K562 (cell line): Measurements from ENCODE around the gene GVQW3. TPM values are rescaled to one million over a fixed set of nuclear protein-coding genes. Genes with fewer than 3 reads are reported as not detected.

Source experiments
- CREB1 ChIP-seq, 2 experiments: sonication (generic) in 1 of 2; formaldehyde crosslinking in 1 of 2; IDR thresholded peaks; 2 replicates each; pipeline versions ENCODE4 v1.6.1 to v1.8.0; 2012 to 2022; ENCODE audit warnings: inconsistent platforms in 1 of 2, mild to moderate bottlenecking in 1 of 2, missing genetic modification reagents in 1 of 2, moderate library complexity in 1 of 2
- ESRRB ChIP-seq: fragments of 250-450 bp; sonication (Bioruptor Pico); IDR thresholded peaks from 2 replicates; pipeline ENCODE4 v1.5.0; 2020; ENCODE audit warnings: mild to moderate bottlenecking, moderate library complexity, borderline replicate concordance
- FOSL1 ChIP-seq: fragments of 200-800 bp; sonication (Bioruptor generic); conservative IDR thresholded peaks from 2 replicates; pipeline ENCODE4 v1.6.1; 2016; ENCODE audit warnings: missing genetic modification characterization, missing compliant biosample characterization
- HEY1 ChIP-seq: fragments of 250-450 bp; sonication (Bioruptor Pico); IDR thresholded peaks from 2 replicates; pipeline ENCODE4 v1.5.0; 2020; ENCODE audit warnings: mild to moderate bottlenecking, moderate library complexity, borderline replicate concordance
- KDM4B ChIP-seq, 2 experiments: fragments of 450-650 bp in 1 of 2; sonication (generic) in 1 of 2; IDR thresholded peaks; 2 replicates each; pipeline ENCODE4 v1.6.1; 2016 to 2017; ENCODE audit warnings: borderline replicate concordance in 2 of 2, antibody characterized with exemption in 1 of 2, low read depth in 1 of 2, mild to moderate bottlenecking in 1 of 2
- MYBL2 ChIP-seq, 2 experiments: fragments of 450-650 bp in 1 of 2; sonication (generic) in 1 of 2; formaldehyde crosslinking in 1 of 2; IDR thresholded peaks; 2 replicates each; pipeline versions ENCODE4 v1.6.1 to v1.8.1; 2017 to 2022; ENCODE audit warnings: borderline replicate concordance in 1 of 2, inconsistent platforms in 1 of 2, low read depth in 1 of 2, mild to moderate bottlenecking in 1 of 2, missing genetic modification reagents in 1 of 2, moderate library complexity in 1 of 2
- NCOR1 ChIP-seq: fragments of 450-650 bp; IDR thresholded peaks from 2 replicates; pipeline ENCODE4 v1.6.1; 2016; ENCODE audit warnings: mild to moderate bottlenecking, moderate library complexity
- NR4A1 ChIP-seq, 2 experiments: fragments of 250-450 bp in 1 of 2; fragments of 450-650 bp in 1 of 2; sonication (Bioruptor Pico) in 1 of 2; IDR thresholded peaks; 2 replicates each; pipeline versions ENCODE4 v1.4.0 to v1.6.1; 2016 to 2020; ENCODE audit warnings: mild to moderate bottlenecking in 2 of 2, missing compliant biosample characterization in 1 of 2, missing genetic modification characterization in 1 of 2, moderate library complexity in 1 of 2
- PCBP2 ChIP-seq: fragments of 200-400 bp; formaldehyde crosslinking; IDR thresholded peaks from 2 replicates; pipeline ENCODE4 v1.6.1; 2018; ENCODE audit warnings: low read length, low read depth, mild to moderate bottlenecking, moderate library complexity; ENCODE audit not compliant: poor library complexity, severe bottlenecking
- POLR2AphosphoS5 ChIP-seq: IDR thresholded peaks from 2 replicates; pipeline ENCODE4 v1.6.1; 2011; ENCODE audit warnings: mild to moderate bottlenecking, low read depth, low read length, moderate library complexity; ENCODE audit not compliant: control insufficient read depth, insufficient read depth
- PRPF4 ChIP-seq: fragments of 200-400 bp; formaldehyde crosslinking; IDR thresholded peaks from one replicate; pipeline ENCODE4 v1.6.1; 2017; ENCODE audit warnings: low read length, low read depth, mild to moderate bottlenecking; ENCODE audit not compliant: insufficient read depth, poor library complexity, severe bottlenecking
- RBM17 ChIP-seq: fragments of 200-400 bp; formaldehyde crosslinking; IDR thresholded peaks from 2 replicates; pipeline ENCODE4 v1.6.1; 2017; ENCODE audit warnings: low read depth, mild to moderate bottlenecking, low read length, borderline replicate concordance
- RBM22 ChIP-seq: fragments of 200-400 bp; formaldehyde crosslinking; IDR thresholded peaks from 2 replicates; pipeline ENCODE4 v1.6.1; 2018; ENCODE audit warnings: low read length, low read depth; ENCODE audit not compliant: poor library complexity, severe bottlenecking
- RHOXF2B ChIP-seq: fragments of 250-450 bp; sonication (Bioruptor Pico); conservative IDR thresholded peaks from 2 replicates; pipeline ENCODE4 v1.5.1; 2021
- TAF9B ChIP-seq: fragments of 450-650 bp; IDR thresholded peaks from 2 replicates; pipeline ENCODE4 v1.6.1; 2018; ENCODE audit warnings: mild to moderate bottlenecking; ENCODE audit not compliant: partially characterized antibody
- U2AF1 ChIP-seq: fragments of 200-400 bp; formaldehyde crosslinking; optimal IDR thresholded peaks from 2 replicates; pipeline ENCODE3; 2017; ENCODE audit warnings: mild to moderate bottlenecking, low read depth, low read length, moderate library complexity
- ZZZ3 ChIP-seq: fragments of 450-650 bp; IDR thresholded peaks from 2 replicates; pipeline ENCODE4 v1.6.1; 2016; ENCODE audit warnings: antibody characterized with exemption, mild to moderate bottlenecking, moderate library complexity
- polyA plus RNA-seq, 8 experiments: library from polyadenylated mRNA; depleted of rRNA in 4 of 8; stranded (reverse) in 5 of 8; unstranded in 3 of 8; fragments of >200 nt; fragmentation: Nextera tagmentation in 2 of 8; fragmentation: Illumina TruSeq in 1 of 8; extraction: Ambion mirVana in 2 of 8; extraction: Trizol in 1 of 8; gene quantifications; 2 replicates each; pipeline versions ENCODE4 v1.2.1 to v1.2.3, GENCODE V29; 2011 to 2014; ENCODE audit warnings: inconsistent platforms in 1 of 8, missing spikeins in 1 of 8
- total RNA-seq, 7 experiments: library from RNA; depleted of rRNA in 6 of 7; stranded (reverse); fragments of >200 nt in 6 of 7; fragmentation: Illumina TruSeq in 2 of 7; extraction: Trizol in 2 of 7; gene quantifications; 2 replicates each; pipeline versions ENCODE4 v1.2.1 to v1.2.3, GENCODE V29; 2011 to 2021; ENCODE audit warnings: low replicate concordance in 1 of 7
- TF ChIP-seq, protein P1 (sequence below): sonication (generic); formaldehyde crosslinking; IDR thresholded peaks from 2 replicates; pipeline ENCODE4 v1.8.0; 2022; ENCODE audit warnings: mild to moderate bottlenecking, missing genetic modification reagents
- TF ChIP-seq, protein P2 (sequence below): fragments of 450-650 bp; IDR thresholded peaks from 2 replicates; pipeline ENCODE4 v1.7.0; 2016; ENCODE audit warnings: borderline replicate concordance
- TF ChIP-seq, protein P3 (sequence below): sonication (generic); formaldehyde crosslinking; IDR thresholded peaks from 2 replicates; pipeline ENCODE4 v1.9.0; 2022; ENCODE audit warnings: mild to moderate bottlenecking, missing genetic modification reagents
- TF ChIP-seq, protein P4 (sequence below): fragments of 450-650 bp; formaldehyde crosslinking; conservative IDR thresholded peaks from 2 replicates; pipeline ENCODE4 v1.4.0; 2022; ENCODE audit warnings: mild to moderate bottlenecking, missing genetic modification characterization

GVQW3 gene
- total and polyA plus RNA-seq, 9 of the 15 experiments (the other 6 are each of a cell fraction or from before 2014, with no cell fraction given), result 0.66 to 5.7 (median 2.1) TPM

DNA sequence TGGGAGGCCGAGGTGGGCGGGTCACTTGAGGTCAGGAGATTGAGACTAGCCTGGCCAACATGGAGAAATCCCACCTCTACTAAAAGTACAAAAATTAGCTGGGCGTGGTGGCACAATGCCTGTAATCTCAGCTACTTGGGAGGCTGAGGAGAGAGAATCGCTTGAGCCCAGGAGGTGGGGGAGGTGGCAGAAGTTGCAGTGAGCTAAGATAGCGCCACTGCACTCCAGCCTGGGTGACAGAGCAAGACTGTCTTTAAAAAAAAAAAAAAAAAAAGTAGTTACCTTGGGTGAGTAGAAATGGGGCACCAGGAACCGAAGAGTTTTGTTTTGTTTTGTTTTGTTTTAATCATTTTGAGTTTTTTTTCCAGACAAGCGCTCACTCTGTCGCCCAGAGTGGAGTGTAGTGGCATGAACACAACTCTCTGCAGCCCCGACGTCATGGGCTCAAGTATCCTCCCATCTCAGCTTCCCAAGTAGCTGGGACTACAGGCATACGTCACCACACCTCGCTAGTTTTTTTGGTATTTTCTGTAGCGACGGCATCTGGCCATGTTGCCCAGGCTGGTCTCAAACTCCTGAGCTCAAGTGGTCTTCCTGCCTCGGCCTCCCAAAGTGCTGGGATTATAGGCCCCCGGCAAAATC lies 16.0 kb upstream of the GVQW3 start (continued):
- no peak for TF ChIP-seq U2AF1
- TF ChIP-seq CREB1 (IDR thresholded peaks at IDR 0.05), result peak; percentile 19; the same call in 1 of the 2 replicates
- peak; percentile 28; the same call in 1 of the 2 replicates for TF ChIP-seq CREB1 (CRISPR knock-in tag; IDR thresholded peaks at IDR 0.05)
- TF ChIP-seq, protein P1, sequence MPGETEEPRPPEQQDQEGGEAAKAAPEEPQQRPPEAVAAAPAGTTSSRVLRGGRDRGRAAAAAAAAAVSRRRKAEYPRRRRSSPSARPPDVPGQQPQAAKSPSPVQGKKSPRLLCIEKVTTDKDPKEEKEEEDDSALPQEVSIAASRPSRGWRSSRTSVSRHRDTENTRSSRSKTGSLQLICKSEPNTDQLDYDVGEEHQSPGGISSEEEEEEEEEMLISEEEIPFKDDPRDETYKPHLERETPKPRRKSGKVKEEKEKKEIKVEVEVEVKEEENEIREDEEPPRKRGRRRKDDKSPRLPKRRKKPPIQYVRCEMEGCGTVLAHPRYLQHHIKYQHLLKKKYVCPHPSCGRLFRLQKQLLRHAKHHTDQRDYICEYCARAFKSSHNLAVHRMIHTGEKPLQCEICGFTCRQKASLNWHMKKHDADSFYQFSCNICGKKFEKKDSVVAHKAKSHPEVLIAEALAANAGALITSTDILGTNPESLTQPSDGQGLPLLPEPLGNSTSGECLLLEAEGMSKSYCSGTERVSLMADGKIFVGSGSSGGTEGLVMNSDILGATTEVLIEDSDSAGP (CRISPR knock-in tag), result no peak
- no peak for TF ChIP-seq RBM22
- TF ChIP-seq ZZZ3, result no peak
- TF ChIP-seq POLR2AphosphoS5, result peak; percentile 66
- no peak for TF ChIP-seq NR4A1 (CRISPR knock-in tag; IDR thresholded peaks at IDR 0.05)
- TF ChIP-seq NR4A1 (tag; IDR thresholded peaks at IDR 0.05), result no peak
- TF ChIP-seq MYBL2 (IDR thresholded peaks at IDR 0.05; ENCODE audit: low read depth), result no peak
- TF ChIP-seq MYBL2 (CRISPR knock-in tag; IDR thresholded peaks at IDR 0.05; ENCODE audit: borderline replicate concordance), result no peak
- TF ChIP-seq TAF9B, result no peak
- no peak for TF ChIP-seq RBM17
- TF ChIP-seq HEY1 (CRISPR knock-in tag), result no peak
- TF ChIP-seq RHOXF2B (CRISPR knock-in tag), result no peak
- TF ChIP-seq, protein P2, sequence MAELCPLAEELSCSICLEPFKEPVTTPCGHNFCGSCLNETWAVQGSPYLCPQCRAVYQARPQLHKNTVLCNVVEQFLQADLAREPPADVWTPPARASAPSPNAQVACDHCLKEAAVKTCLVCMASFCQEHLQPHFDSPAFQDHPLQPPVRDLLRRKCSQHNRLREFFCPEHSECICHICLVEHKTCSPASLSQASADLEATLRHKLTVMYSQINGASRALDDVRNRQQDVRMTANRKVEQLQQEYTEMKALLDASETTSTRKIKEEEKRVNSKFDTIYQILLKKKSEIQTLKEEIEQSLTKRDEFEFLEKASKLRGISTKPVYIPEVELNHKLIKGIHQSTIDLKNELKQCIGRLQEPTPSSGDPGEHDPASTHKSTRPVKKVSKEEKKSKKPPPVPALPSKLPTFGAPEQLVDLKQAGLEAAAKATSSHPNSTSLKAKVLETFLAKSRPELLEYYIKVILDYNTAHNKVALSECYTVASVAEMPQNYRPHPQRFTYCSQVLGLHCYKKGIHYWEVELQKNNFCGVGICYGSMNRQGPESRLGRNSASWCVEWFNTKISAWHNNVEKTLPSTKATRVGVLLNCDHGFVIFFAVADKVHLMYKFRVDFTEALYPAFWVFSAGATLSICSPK, result no peak
- TF ChIP-seq FOSL1 (tag), result no peak
- no peak for TF ChIP-seq PCBP2
- TF ChIP-seq, protein P3, sequence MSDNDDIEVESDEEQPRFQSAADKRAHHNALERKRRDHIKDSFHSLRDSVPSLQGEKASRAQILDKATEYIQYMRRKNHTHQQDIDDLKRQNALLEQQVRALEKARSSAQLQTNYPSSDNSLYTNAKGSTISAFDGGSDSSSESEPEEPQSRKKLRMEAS (CRISPR knock-in tag), result no peak
- TF ChIP-seq, protein P4, sequence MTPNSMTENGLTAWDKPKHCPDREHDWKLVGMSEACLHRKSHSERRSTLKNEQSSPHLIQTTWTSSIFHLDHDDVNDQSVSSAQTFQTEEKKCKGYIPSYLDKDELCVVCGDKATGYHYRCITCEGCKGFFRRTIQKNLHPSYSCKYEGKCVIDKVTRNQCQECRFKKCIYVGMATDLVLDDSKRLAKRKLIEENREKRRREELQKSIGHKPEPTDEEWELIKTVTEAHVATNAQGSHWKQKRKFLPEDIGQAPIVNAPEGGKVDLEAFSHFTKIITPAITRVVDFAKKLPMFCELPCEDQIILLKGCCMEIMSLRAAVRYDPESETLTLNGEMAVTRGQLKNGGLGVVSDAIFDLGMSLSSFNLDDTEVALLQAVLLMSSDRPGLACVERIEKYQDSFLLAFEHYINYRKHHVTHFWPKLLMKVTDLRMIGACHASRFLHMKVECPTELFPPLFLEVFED (CRISPR knock-in tag), result no peak
- peak; percentile 80 for TF ChIP-seq NCOR1
- no peak for TF ChIP-seq KDM4B (IDR thresholded peaks at IDR 0.05; ENCODE audit: borderline replicate concordance in 2 of 2, low read depth in 1 of 2)
- no peak for TF ChIP-seq ESRRB (CRISPR knock-in tag)
- TF ChIP-seq PRPF4, result no peak
